K562 treated with DMSO at 1 percent for 24 hours (cell line): ENCODE measurements around the gene SLCO1C1. TPM values are rescaled to one million over a fixed set of nuclear protein-coding genes. Genes with fewer than 3 reads are reported as not detected.

Source experiments
- total RNA-seq: library from RNA; unstranded; fragments of 300-600 nt; gene quantifications from 2 replicates; pipeline ENCODE4 v1.2.3, GENCODE V29; 2022; ENCODE audit warnings: low read depth; ENCODE audit not compliant: insufficient read depth

The SLCO1C1 gene
- not detected in 2 replicates for total RNA-seq

GRCh38 chr12:20695232-20695631, at the start of gene SLCO1C1:
Gene SLCO1C1 (plus strand): TSS chr12:20695332. CDS start chr12:20699577, 4,245 bp downstream.

Other genes starting within 250 kb of the SLCO1C1 start
- not detected in 2 replicates for gene SLCO1B3, start 115.4 kb downstream of the SLCO1C1 start, total RNA-seq